IMR-90 (cell line): ENCODE data around the gene LAMC3. TPM values are rescaled to one million over a fixed set of nuclear protein-coding genes. Genes with fewer than 3 reads are reported as not detected.

Experiments
- ATAC-seq: fragments of 200-7000 bp; cut with Tn5 transposase; 2 replicates; pipeline ENCODE4 v1.9.1; 2020; ENCODE audit warnings: low read depth, mild to moderate bottlenecking, moderate library complexity
- BruUV-seq: library from RNA; stranded (reverse); fragments of 400-500 nt; replicated peaks from 2 replicates; lab custom pipeline; 2021; lab: Mats Ljungman, UMichigan
- CTCF ChIA-PET: fragments of 300-600 bp; formaldehyde crosslinking; extraction: SDS; loops from one replicate; lab custom pipeline; 2021; ENCODE audit warnings: antibody characterized with exemption; lab: Yijun Ruan, JAX
- POLR2A ChIA-PET: fragments of 300-600 bp; sonication (Branson Sonifier 250); formaldehyde crosslinking; loops from one replicate; lab custom pipeline; 2022; ENCODE audit warnings: antibody characterized with exemption; ENCODE audit not compliant: unreplicated experiment; lab: Charles Lee
- DNase-seq: peaks from one replicate; pipeline ENCODE4 v3.0.0; 2013
- H2AFZ ChIP-seq: replicated peaks from 2 replicates; pipeline ENCODE3; 2013; ENCODE audit warnings: low read length, mild to moderate bottlenecking; ENCODE audit not compliant: poor library complexity
- H2AK5ac ChIP-seq: 2 replicates; pipeline ENCODE4 v1.6.1; 2013; ENCODE audit warnings: low read depth, low read length, inconsistent platforms
- H2AK9ac ChIP-seq: replicated peaks from 2 replicates; pipeline ENCODE3; 2013; ENCODE audit warnings: mild to moderate bottlenecking, low read depth, low read length, moderate library complexity; ENCODE audit not compliant: poor library complexity
- H2BK120ac ChIP-seq: 2 replicates; pipeline ENCODE4 v1.6.1; 2013; ENCODE audit warnings: low read depth, low read length, inconsistent platforms
- H2BK15ac ChIP-seq: 3 replicates; pipeline ENCODE4 v1.6.1; 2013; ENCODE audit warnings: low read depth, low read length, inconsistent platforms
- H2BK20ac ChIP-seq: 2 replicates; pipeline ENCODE4 v1.6.1; 2013; ENCODE audit warnings: low read depth, mild to moderate bottlenecking, inconsistent platforms, low read length, moderate library complexity
- H2BK5ac ChIP-seq: 2 replicates; pipeline ENCODE4 v1.6.1; 2013; ENCODE audit warnings: mild to moderate bottlenecking, low read depth, low read length, inconsistent platforms; ENCODE audit not compliant: poor library complexity, severe bottlenecking
- H3K14ac ChIP-seq: replicated peaks from 2 replicates; pipeline ENCODE4 v1.6.1; 2013; ENCODE audit warnings: low read depth, low read length, inconsistent platforms
- H3K18ac ChIP-seq: 2 replicates; pipeline ENCODE4 v1.6.1; 2013; ENCODE audit warnings: low read depth, low read length, control low read depth
- H3K23ac ChIP-seq: 2 replicates; pipeline ENCODE4 v1.6.1; 2013; ENCODE audit warnings: low read depth, low read length, inconsistent platforms
- H3K27ac ChIP-seq: 2 replicates; pipeline ENCODE4 v1.5.1; 2013; ENCODE audit warnings: mild to moderate bottlenecking, control low read depth, low read length; ENCODE audit not compliant: insufficient read depth
- H3K27me3 ChIP-seq: 2 replicates; pipeline ENCODE4 v1.6.1; 2013; ENCODE audit warnings: low read length; ENCODE audit not compliant: control insufficient read depth, insufficient read depth
- H3K36me3 ChIP-seq: 2 replicates; pipeline ENCODE4 v1.6.1; 2013; ENCODE audit warnings: low read length, mixed read lengths; ENCODE audit not compliant: control insufficient read depth, insufficient read depth
- H3K4ac ChIP-seq: 2 replicates; pipeline ENCODE4 v1.6.1; 2013; ENCODE audit warnings: low read depth, low read length, inconsistent platforms
- H3K4me1 ChIP-seq: 2 replicates; pipeline ENCODE4 v1.6.1; 2013; ENCODE audit warnings: low read length, mixed read lengths; ENCODE audit not compliant: control insufficient read depth, insufficient read depth
- H3K4me2 ChIP-seq: 2 replicates; pipeline ENCODE4 v1.6.1; 2013; ENCODE audit warnings: low read depth, mild to moderate bottlenecking, control low read depth, low read length, moderate library complexity
- H3K4me3 ChIP-seq: 2 replicates; pipeline ENCODE4 v1.5.1; 2013; ENCODE audit warnings: low read depth, mild to moderate bottlenecking, control low read depth, low read length, moderate library complexity; ENCODE audit not compliant: insufficient read depth
- H3K56ac ChIP-seq: 2 replicates; pipeline ENCODE4 v1.6.1; 2013; ENCODE audit warnings: low read length, inconsistent platforms; ENCODE audit not compliant: insufficient read depth; ENCODE audit errors: extremely low read depth
- H3K79me1 ChIP-seq, 2 experiments: 2 replicates each; pipeline ENCODE4 v1.6.1; 2013; ENCODE audit warnings: low read length in 2 of 2, inconsistent platforms in 1 of 2, low read depth in 1 of 2
- H3K9ac ChIP-seq: 2 replicates; pipeline ENCODE4 v1.6.1; 2013; ENCODE audit warnings: low read depth, low read length, control low read depth
- H3K9me1 ChIP-seq: 2 replicates; pipeline ENCODE4 v1.6.1; 2013; ENCODE audit warnings: low read length, inconsistent platforms; ENCODE audit not compliant: insufficient read depth
- H3K9me3 ChIP-seq: 2 replicates; pipeline ENCODE4 v1.6.1; 2013; ENCODE audit warnings: low read length; ENCODE audit not compliant: control insufficient read depth, insufficient read depth
- H4K20me1 ChIP-seq: 2 replicates; pipeline ENCODE4 v1.6.1; 2013; ENCODE audit warnings: low read length, inconsistent platforms; ENCODE audit not compliant: insufficient read depth
- H4K5ac ChIP-seq: 2 replicates; pipeline ENCODE4 v1.6.1; 2013; ENCODE audit warnings: mild to moderate bottlenecking, low read depth, low read length, control low read depth
- H4K8ac ChIP-seq, 2 experiments: 2 replicates each; pipeline ENCODE4 v1.6.1; 2013; ENCODE audit warnings: low read depth in 2 of 2, low read length in 2 of 2, control low read depth in 1 of 2, inconsistent platforms in 1 of 2
- H4K91ac ChIP-seq: 2 replicates; pipeline ENCODE4 v1.6.1; 2013; ENCODE audit warnings: low read depth, low read length, inconsistent platforms; ENCODE audit not compliant: insufficient read depth
- CEBPB ChIP-seq: IDR thresholded peaks from 2 replicates; pipeline ENCODE4 v1.6.1; 2012; ENCODE audit warnings: low read depth, low read length, improper control_type of control experiment
- FOS ChIP-seq: fragments of 150-350 bp; IDR thresholded peaks from 2 replicates; pipeline ENCODE4 v1.6.1; 2016; ENCODE audit warnings: low read depth, low read length
- MAZ ChIP-seq: IDR thresholded peaks from 2 replicates; pipeline ENCODE4 v1.6.1; 2012; ENCODE audit warnings: low read depth, mild to moderate bottlenecking, low read length, improper control_type of control experiment, moderate library complexity, borderline replicate concordance
- NFE2L2 ChIP-seq: fragments of 150-350 bp; IDR thresholded peaks from 2 replicates; pipeline ENCODE4 v1.6.1; 2016; ENCODE audit warnings: low read depth, mild to moderate bottlenecking, low read length
- RAD21 ChIP-seq: IDR thresholded peaks from 2 replicates; pipeline ENCODE4 v1.6.1; 2012; ENCODE audit warnings: low read length, improper control_type of control experiment
- RCOR1 ChIP-seq: IDR thresholded peaks from 2 replicates; pipeline ENCODE4 v1.6.1; 2012; ENCODE audit warnings: mild to moderate bottlenecking, low read length, improper control_type of control experiment; ENCODE audit not compliant: insufficient replicate concordance
- WGBS, 2 experiments: methylation state at CpG; one replicate each; pipeline versions ENCODE4 v1.1.5 to v1.1.7; 2013; ENCODE audit warnings: missing lambda C conversion rate in 2 of 2; ENCODE audit not compliant: insufficient read length in 1 of 2; ENCODE audit errors: extremely low coverage in 2 of 2; 5-methylcytosine and 5-hydroxymethylcytosine counted together
- dilution Hi-C: fragments of 300-500 bp; cut with HindIII; formaldehyde crosslinking; loops from one replicate; pipeline ENCODE4 v1.14.3; 2018; ENCODE audit warnings: low sequenced_read_pairs; ENCODE audit not compliant: unreplicated experiment
- in situ Hi-C: fragments of 300-500 bp; cut with MboI; formaldehyde crosslinking; loops from 3 replicates; pipeline ENCODE4 v1.14.3; 2019; ENCODE audit warnings: low sequenced_read_pairs, inconsistent platforms, mixed read lengths
- intact Hi-C: fragments of 100-400 bp; cut with micrococcal nuclease; formaldehyde crosslinking; loops from 2 replicates; pipeline ENCODE4 v1.10.0; 2022
- polyA plus RNA-seq, 3 experiments: library from polyadenylated mRNA; depleted of rRNA; stranded (reverse); fragments of >200 nt; gene quantifications; 2 replicates each; pipeline ENCODE4 v1.2.3, GENCODE V29; 2012; ENCODE audit warnings: low replicate concordance in 1 of 3
- total RNA-seq: library from RNA; depleted of rRNA; stranded (reverse); fragments of >200 nt; gene quantifications from 2 replicates; pipeline ENCODE4 v1.2.3, GENCODE V29; 2012

The LAMC3 gene
- total and polyA plus RNA-seq, 2 of the 4 experiments (the other 2 are of a cell fraction): not detected

GRCh38 chr9:131020388-131020787 is 11.4 kb downstream of the LAMC3 start:
- no peak overlapping the region for H3K4me2 ChIP-seq
- ATAC-seq (peak; percentile 46), DNase-seq (peak; percentile 60)
- H3K9ac ChIP-seq: no peak overlapping the region
- no peak overlapping the region for H2BK120ac ChIP-seq
- H2AK5ac ChIP-seq: no peak overlapping the region
- H3K56ac ChIP-seq: no peak overlapping the region
- no TSS peak for BruUV-seq
- no peaks in the 10 kb centered on the region for H3K36me3 ChIP-seq
- H2AFZ ChIP-seq: no peak overlapping the region
- in situ Hi-C loops: no loop called here
- H4K8ac ChIP-seq: no peak overlapping the region
- no peak overlapping the region for H2BK15ac ChIP-seq
- no peaks in the 10 kb centered on the region for H4K20me1 ChIP-seq
- H3K27ac ChIP-seq: no peak overlapping the region
- WGBS, 2 experiments: 0% methylated on average over 1 of the region's 2 CpGs; no CpG with 5 or more reads in 1 of the 2 experiments
- H2BK20ac ChIP-seq: no peak overlapping the region
- no peak overlapping the region for H3K18ac ChIP-seq
- TF ChIP-seq MAZ (no peak), FOS (no peak), NFE2L2 (no peak), RAD21 (no peak), CEBPB (peak; percentile 83), RCOR1 (peak; percentile 78)
- intact Hi-C loops: no loop called here
- POLR2A ChIA-PET: no interaction called here
- H3K23ac ChIP-seq: no peak overlapping the region
- H2BK5ac ChIP-seq: no peak overlapping the region
- no peak overlapping the region for H4K5ac ChIP-seq
- no peaks in the 10 kb centered on the region for H3K9me1 ChIP-seq
- H3K9me3 ChIP-seq: peaks cover 8% of the 10 kb centered on the region
- no peaks in the 10 kb centered on the region for H3K79me1 ChIP-seq
- H3K14ac ChIP-seq: no peak overlapping the region
- H3K4me3 ChIP-seq: no peak overlapping the region
- no peak overlapping the region for H4K91ac ChIP-seq
- CTCF ChIA-PET: interaction anchor here (1.0 to 1.4 kb wide), 2 partner anchors 33 to 151 kb away, joined by 3 read pairs; no protein-coding TSS in a partner anchor
- peaks cover 42% of the 10 kb centered on the region for H3K27me3 ChIP-seq
- no peak overlapping the region for H3K4ac ChIP-seq
- peak overlapping the region; percentile 42 for H2AK9ac ChIP-seq
- no peaks in the 10 kb centered on the region for H3K4me1 ChIP-seq
- dilution Hi-C loops: no loop called here
